ENCODE results near the gene MIER3. TPM values are rescaled to one million over a fixed set of nuclear protein-coding genes. Genes with fewer than 3 reads are reported as not detected.
A peak's percentile ranks its signal among the peaks of the same experiment; 100 is the strongest.

Gene MIER3
- total and polyA plus RNA-seq, 9 of the 15 experiments (the other 6 are each of a cell fraction or from before 2014, with no cell fraction given), result 4.1 to 29.3 (median 13.0) TPM

GRCh38 chr5:56909294-56910209 is 42.4 kb downstream of the MIER3 start, which contains the start of gene SETD9 (continued):
- TF ChIP-seq ATF4 (CRISPR knock-in tag; IDR thresholded peaks at IDR 0.05), result no peak
- no peak for TF ChIP-seq PPARD (CRISPR knock-in tag; IDR thresholded peaks at IDR 0.05)
- TF ChIP-seq AFF1 (IDR thresholded peaks at IDR 0.05; ENCODE audit: low read depth in 1 of 2, partially characterized antibody in 2 of 2), result no peak
- TF ChIP-seq SMAD4 (CRISPR knock-in tag; conservative IDR thresholded peaks at IDR 0.05), result peak; percentile 66
- no peak for TF ChIP-seq TRIM28 (IDR thresholded peaks at IDR 0.05)
- TF ChIP-seq NFIC (IDR thresholded peaks at IDR 0.05), result peak; percentile 74
- TF ChIP-seq HMBOX1 (IDR thresholded peaks at IDR 0.05), result no peak
- TF ChIP-seq RERE (CRISPR knock-in tag; IDR thresholded peaks at IDR 0.05; ENCODE audit: borderline replicate concordance), result no peak
- TF ChIP-seq ZFP36 (IDR thresholded peaks at IDR 0.05; ENCODE audit: low read depth, low read length, partially characterized antibody), result no peak
- no peak for TF ChIP-seq ATF1 (CRISPR knock-in tag; IDR thresholded peaks at IDR 0.05)
- TF ChIP-seq ATF1 (tag; IDR thresholded peaks at IDR 0.05), result no peak; the same call in none of the 2 replicates
- no peak; the same call in none of the 2 replicates for TF ChIP-seq FOXP1 (CRISPR knock-in tag; IDR thresholded peaks at IDR 0.05)
- no peak for TF ChIP-seq NFYB (IDR thresholded peaks at IDR 0.05; ENCODE audit: extremely low read depth, insufficient read length)
- no peak for TF ChIP-seq ZNF324 (CRISPR knock-in tag; IDR thresholded peaks at IDR 0.05)
- no peak for TF ChIP-seq RHOXF2B (CRISPR knock-in tag; conservative IDR thresholded peaks at IDR 0.05)
- TF ChIP-seq TSC22D4 (tag; IDR thresholded peaks at IDR 0.05), result no peak
